ENCODE data around the gene SCART1.

DNA sequence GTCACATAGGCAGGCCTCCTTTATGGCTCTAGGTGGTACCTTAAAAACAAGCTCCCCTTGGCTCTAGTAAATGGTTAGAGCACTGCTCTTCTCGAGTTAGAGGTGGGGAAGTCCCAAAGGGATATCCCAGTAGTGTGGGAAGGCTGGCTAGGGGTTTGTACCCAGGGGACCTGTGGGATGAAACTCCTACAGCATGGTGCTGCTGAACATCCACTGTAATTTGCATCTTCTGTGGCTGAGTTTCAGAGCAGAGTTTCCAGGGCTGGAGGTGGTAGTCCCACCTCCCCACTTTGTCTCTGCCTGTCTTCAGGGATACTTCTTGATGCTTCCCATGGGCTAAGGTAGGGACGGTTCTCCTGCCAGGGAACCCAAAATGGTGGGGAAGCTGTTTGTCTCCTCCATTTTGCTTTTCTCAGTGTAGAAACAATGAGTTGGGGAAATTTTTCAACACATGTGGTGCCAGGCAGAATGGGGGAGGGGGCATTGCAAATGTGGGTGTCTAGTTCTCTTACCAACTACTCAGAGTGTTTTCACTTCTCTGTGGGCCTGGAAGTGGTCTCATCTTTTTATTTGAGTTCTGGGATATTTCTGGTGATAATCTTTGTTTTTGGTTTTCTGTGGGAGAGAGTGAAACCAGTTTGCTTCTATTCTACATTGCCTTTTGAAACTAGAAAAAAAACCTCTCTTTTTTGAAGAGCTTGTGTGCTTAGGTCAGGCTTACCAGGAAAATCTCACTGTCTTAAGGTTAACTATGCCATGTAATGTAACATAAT is 36.3 kb downstream of the SCART1 start:
- TF ChIP-seq POLR2A (IDR thresholded peaks at IDR 0.05), result no peak
- TF ChIP-seq, protein P1, sequence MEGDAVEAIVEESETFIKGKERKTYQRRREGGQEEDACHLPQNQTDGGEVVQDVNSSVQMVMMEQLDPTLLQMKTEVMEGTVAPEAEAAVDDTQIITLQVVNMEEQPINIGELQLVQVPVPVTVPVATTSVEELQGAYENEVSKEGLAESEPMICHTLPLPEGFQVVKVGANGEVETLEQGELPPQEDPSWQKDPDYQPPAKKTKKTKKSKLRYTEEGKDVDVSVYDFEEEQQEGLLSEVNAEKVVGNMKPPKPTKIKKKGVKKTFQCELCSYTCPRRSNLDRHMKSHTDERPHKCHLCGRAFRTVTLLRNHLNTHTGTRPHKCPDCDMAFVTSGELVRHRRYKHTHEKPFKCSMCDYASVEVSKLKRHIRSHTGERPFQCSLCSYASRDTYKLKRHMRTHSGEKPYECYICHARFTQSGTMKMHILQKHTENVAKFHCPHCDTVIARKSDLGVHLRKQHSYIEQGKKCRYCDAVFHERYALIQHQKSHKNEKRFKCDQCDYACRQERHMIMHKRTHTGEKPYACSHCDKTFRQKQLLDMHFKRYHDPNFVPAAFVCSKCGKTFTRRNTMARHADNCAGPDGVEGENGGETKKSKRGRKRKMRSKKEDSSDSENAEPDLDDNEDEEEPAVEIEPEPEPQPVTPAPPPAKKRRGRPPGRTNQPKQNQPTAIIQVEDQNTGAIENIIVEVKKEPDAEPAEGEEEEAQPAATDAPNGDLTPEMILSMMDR (IDR thresholded peaks at IDR 0.05), result no peak
- no peak for TF ChIP-seq POLR2AphosphoS5 (IDR thresholded peaks at IDR 0.05)
